ENCODE results near the gene PLEKHH1.

The PLEKHH1 gene

DNA sequence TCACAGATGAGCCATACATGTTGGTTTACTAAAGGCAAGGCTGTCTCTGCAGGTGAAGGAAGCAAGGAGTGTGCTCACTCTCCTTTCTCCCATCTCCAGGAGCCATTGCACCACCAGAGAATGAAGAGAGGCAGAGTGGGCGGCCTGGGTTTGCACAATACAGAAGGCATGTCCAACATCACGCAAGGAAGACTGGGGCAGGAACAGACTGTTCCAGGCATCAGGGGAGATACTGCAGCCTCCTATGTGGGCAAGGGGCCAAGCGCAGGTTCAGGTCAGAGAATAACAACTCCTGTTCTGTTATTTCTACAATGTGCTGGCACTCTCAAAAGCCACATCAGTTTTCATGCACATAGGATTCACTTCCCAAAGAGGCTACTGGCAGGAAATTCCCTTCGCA is 42.9 kb upstream of the PLEKHH1 start:
- TF ChIP-seq, protein P1, sequence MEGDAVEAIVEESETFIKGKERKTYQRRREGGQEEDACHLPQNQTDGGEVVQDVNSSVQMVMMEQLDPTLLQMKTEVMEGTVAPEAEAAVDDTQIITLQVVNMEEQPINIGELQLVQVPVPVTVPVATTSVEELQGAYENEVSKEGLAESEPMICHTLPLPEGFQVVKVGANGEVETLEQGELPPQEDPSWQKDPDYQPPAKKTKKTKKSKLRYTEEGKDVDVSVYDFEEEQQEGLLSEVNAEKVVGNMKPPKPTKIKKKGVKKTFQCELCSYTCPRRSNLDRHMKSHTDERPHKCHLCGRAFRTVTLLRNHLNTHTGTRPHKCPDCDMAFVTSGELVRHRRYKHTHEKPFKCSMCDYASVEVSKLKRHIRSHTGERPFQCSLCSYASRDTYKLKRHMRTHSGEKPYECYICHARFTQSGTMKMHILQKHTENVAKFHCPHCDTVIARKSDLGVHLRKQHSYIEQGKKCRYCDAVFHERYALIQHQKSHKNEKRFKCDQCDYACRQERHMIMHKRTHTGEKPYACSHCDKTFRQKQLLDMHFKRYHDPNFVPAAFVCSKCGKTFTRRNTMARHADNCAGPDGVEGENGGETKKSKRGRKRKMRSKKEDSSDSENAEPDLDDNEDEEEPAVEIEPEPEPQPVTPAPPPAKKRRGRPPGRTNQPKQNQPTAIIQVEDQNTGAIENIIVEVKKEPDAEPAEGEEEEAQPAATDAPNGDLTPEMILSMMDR (IDR thresholded peaks at IDR 0.05; ENCODE audit: low read depth, low read length, missing control alignments), result no peak
- DNase-seq (ENCODE audit: low read depth), result no peak
- no peak overlapping the region for H3K4me3 ChIP-seq (ENCODE audit: low read depth, low read length)
- in situ Hi-C loops (cut with HindIII; ENCODE audit: low sequenced_read_pairs), result no loop called here

DNA sequence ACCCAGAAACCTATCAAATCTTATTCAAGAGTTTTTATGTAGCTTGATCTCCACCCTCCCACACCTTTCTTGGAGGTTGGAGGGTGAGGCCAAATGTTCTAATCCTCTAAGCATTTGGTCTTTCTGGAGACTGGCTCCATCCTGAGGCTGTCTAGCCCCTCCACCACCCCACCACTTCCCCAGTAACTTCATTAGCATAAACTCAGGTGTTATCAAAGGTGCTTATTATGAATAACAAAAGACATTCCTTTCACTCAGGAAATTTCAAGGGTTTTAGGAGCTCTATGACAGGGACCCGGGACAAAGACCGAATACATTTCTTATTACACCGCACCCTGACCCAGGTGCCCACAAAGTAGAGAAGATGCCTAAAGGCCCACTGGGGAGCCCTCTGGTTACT is 41.8 kb upstream of the PLEKHH1 start:
- no peak for DNase-seq (ENCODE audit: low read depth)
- in situ Hi-C loops (cut with HindIII; ENCODE audit: low sequenced_read_pairs), result no loop called here
- TF ChIP-seq, protein P1 (IDR thresholded peaks at IDR 0.05; ENCODE audit: low read depth, low read length, missing control alignments), result no peak
- H3K4me3 ChIP-seq (ENCODE audit: low read depth, low read length), result no peak overlapping the region

DNA sequence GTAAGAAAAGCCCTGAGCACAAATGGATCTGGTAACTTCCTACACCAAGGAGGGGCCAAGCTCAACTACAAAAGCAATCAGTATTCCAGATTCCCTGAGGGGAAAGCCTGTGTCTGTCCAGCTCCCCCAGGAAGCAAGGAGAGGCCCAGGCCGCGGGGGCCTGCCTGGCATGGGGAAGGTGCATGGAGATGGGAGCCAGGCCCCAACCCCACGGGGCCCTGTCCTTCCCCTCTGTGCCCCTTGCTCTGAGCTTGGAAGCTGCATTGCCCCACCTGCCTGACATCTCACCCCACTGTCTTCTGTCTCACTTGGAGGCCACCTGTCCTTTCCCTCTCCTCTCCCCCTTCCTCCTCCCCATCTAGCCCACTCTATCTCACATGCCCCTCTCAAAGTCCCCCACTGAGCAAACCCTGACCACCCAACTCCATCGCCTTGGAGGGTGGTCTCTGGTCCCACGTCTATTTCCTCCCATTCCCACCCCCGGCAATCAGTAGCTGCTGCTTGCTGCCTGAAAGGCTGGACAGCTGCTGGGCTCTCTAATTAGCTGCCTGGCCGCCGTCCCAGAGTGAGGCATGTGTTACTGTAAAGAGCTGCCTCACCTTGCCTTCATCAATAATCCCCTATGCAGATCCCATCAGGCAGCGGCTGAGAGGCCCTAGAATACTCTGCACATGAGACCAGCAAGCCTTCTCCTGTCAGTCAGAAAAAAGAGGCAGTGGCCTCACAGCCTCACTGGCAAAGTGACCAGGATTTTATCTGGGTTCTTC is 41.2 kb upstream of the PLEKHH1 start:
- in situ Hi-C loops (cut with HindIII; ENCODE audit: low sequenced_read_pairs), result no loop called here
- H3K4me3 ChIP-seq (ENCODE audit: low read depth, low read length), result no peak overlapping the region
- DNase-seq (ENCODE audit: low read depth), result no peak
- TF ChIP-seq, protein P1 (IDR thresholded peaks at IDR 0.05; ENCODE audit: low read depth, low read length, missing control alignments), result no peak

DNA sequence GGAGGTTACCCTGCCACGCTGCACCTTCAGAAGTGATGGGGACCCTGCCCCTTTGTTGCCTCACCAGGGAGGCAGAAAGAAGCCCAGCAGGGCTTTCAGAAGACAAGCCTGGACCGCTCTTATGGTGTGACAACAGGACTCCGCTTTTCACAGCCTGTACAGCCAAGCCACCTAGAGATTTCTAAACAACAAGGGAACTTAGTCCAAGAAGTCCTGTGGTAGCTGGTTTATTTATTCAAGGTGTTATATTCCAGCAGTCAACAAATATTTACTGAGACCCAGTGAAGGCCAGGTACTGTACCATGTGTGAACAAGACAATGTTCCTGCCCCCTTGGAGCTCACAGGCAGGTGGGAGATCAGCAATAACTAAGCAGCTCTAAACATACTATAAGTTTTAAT is 40.6 kb upstream of the PLEKHH1 start:
- no peak for DNase-seq (ENCODE audit: low read depth)
- TF ChIP-seq, protein P1 (IDR thresholded peaks at IDR 0.05; ENCODE audit: low read depth, low read length, missing control alignments), result no peak
- in situ Hi-C loops (cut with HindIII; ENCODE audit: low sequenced_read_pairs), result no loop called here
- no peak overlapping the region for H3K4me3 ChIP-seq (ENCODE audit: low read depth, low read length)

DNA sequence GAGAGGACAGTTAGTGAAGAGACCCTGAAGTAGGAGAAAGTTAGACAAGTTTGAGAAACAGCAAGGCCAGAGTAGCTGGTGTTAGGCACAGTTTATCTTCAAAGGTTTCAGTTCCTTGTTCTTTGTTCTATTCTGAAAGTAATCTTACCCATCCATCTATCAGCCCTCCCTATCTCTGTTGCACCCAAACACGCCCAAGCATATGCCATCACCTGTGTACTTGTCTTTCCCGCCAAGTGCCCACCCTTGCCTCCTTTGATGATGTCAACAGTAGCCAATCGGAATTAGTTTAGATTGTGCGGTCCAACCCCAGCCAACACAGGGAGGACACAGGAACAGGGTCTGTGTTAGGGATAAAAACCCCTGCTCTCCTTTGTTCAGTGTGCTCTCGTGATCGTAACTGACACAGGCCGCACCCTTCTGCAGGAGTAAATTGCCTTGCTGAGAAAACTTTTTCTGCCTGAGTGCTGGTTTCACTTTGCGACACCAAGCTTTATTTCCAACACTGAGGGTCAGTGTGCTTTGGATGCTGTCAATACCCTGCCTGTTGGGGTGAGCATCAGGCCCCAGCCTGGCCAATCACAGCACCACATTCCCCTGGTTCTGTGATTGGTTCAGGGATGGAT is 39.9 kb upstream of the PLEKHH1 start:
- no peak for DNase-seq (ENCODE audit: low read depth)
- H3K4me3 ChIP-seq (ENCODE audit: low read depth, low read length), result no peak overlapping the region
- TF ChIP-seq, protein P1 (IDR thresholded peaks at IDR 0.05; ENCODE audit: low read depth, low read length, missing control alignments), result no peak
- in situ Hi-C loops (cut with HindIII; ENCODE audit: low sequenced_read_pairs), result no loop called here

DNA sequence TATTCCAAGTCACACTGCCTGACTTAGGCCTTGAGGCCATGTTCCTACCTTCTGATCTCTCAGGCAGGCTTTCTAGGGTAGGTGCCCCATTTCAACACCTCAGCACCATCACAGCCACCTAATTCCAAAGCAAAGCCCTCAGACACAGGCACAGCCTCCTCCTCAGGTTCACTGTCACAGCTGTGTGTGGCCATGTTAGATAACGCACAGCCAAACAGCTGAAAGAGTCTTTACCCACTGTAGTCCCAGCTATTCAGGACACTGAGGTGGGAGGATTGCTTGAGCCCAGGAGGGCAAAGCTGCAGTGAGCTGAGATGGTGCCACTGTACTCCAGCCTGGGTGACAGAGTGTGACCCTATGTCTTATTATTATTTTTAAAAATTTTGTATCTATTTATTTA is 37.3 kb upstream of the PLEKHH1 start:
- no peak for DNase-seq (ENCODE audit: low read depth)
- H3K4me3 ChIP-seq (ENCODE audit: low read depth, low read length), result no peak overlapping the region
- in situ Hi-C loops (cut with HindIII; ENCODE audit: low sequenced_read_pairs), result no loop called here
- TF ChIP-seq, protein P1 (IDR thresholded peaks at IDR 0.05; ENCODE audit: low read depth, low read length, missing control alignments), result no peak

All from astrocyte of the cerebellum (primary cell).